HG03432 (cell line): Measurements from ENCODE around the gene RNASE8.

Experiments
- ATAC-seq: cut with Tn5 transposase; IDR thresholded peaks from one replicate; pipeline ENCODE4 v1.9.1; 2021; ENCODE audit warnings: mild to moderate bottlenecking, moderate library complexity; ENCODE audit not compliant: unreplicated experiment

The RNASE8 gene

GRCh38 chr14:21103411-21103709 is 45.7 kb downstream of the RNASE8 start:
- ATAC-seq = no peak

DNA sequence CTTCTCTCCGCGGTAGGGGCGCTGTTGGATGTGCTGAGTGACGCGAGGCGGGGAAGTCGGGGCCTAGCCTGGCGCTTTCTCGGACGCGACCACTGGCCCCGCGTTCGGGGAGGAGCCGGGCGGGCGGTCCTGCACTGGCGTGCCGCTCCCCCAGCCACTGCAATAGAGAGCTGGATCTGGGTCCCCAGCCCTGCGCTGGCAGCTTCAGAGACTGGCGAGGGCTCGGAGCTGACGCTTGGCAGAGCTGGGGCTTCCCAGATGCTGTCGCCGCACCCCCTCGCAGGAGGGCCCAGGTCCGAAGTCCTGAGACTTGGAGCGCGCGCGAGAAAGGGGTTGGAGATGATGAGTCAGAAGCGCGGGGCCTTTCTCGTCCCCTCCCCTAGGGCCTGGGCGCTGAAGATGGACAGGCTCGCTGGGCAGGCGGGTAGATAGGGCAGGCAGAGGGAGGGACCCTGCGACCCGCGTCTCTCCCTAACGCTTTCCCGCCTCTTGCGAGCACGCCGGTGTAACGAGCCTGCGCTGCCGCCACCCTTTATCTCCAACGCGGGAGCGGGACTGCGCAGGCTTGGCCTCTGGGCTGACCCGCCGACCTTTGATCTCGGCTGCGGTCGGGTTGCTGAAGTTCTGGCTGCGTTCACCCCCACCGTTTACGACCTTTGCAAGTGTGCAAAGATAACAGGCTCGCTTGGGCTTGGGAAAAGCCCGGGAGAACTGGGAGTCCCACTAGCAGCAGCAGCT is 46.3 kb downstream of the RNASE8 start:
- ATAC-seq = peak; percentile 93

DNA sequence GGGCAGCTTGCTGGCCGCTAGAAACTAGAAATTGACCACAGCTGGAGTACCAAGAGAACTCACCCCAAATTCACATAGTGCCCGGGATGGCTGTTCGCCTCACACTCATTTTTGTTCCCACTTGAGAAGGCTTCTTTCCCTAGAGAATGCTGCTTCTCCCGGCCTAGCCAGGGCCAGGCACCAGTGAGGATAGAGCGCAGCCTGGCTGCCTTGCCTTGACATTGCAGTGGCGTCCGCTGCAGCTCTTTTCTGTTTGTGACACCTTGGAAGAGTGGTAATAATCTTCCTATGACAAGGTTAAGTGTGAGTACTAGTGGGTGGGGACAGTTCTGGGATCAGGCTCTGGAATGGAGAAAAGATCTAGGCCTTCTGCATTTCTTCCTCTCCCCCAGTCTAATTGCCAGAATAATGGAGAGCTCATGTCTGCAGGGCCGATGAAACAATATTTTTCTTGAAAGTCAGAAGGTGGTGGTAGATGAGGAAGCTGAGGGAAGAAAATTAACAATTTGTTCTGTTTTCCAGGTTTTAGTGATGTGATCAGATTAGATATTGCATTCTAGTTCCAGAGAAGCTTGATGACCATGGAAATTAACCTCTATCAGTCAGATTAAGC is 46.9 kb downstream of the RNASE8 start:
- peak; percentile 44 for ATAC-seq

GRCh38 chr14:21105095-21105494 is 47.5 kb downstream of the RNASE8 start:
- ATAC-seq = no peak

DNA sequence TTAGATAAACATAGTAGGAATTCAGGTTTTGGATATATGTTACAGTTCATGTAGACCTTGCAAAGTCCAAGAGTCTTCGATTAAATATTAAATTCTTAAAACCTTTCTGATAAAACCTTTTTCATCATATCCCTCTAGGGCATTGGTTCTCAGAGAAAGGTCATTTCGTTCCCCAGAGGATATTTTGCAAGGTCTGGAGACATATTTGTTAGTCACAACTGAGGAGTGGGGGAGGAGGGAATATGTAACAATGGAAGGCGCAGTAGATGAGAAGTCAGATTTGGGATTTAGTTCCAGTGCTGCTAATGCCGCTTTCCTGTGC is 48.5 kb downstream of the RNASE8 start:
- ATAC-seq = no peak

DNA sequence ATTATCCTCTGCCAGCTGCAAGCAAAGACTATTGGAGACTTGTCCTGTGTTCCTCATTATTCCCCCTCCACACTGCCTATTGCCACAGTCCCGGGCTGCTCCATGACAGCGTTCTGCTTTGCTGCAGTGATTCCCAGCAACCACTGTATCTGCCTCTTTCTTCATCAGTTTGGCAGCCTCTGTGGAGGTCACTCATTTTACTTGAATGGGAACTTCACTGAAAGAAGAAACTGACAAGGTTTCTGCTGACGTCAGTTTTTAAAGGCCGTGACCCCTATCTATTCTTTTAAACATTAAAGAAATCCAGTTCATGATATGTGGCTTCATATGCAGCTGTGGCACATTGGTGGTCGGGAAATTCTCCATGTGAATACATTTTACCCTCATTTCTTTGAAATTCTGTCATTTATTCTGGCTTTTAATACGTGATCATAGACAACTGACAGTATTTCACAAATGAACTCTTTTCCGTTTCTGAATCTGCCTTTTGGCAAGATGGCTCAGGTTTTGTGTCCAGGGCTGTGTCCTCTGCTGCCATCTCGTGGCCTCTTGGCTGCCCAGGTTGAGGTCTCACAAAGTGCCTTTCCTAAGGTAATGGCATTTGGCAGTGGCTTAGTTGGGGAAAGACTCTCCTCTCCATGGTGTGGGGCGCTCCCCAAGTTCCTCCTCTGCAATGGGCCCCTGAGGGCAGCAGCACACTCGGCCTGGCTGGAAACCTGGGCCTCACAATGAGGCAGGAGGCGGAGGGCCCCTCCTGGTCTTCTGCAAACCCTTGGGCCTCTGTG is 49.1 kb downstream of the RNASE8 start:
- no peak for ATAC-seq

- no peak for ATAC-seq
Observed at GRCh38 chr14:21107283-21107800, 49.7 kb downstream of the RNASE8 start.
